Measurements from ENCODE around the gene VIPR2.

GRCh38 chr7:159136846-159137245, 7.8 kb downstream of the VIPR2 start:
- TF ChIP-seq CTCF (IDR thresholded peaks at IDR 0.05; ENCODE audit: low read length) (no peak), EZH2phosphoT487 (IDR thresholded peaks at IDR 0.05; ENCODE audit: low read length) (no peak)

All from MM.1S (cell line).